Gastrocnemius medialis (tissue), 4 donors: ENCODE results near the gene HM13.

Experiments
- CTCF ChIP-seq, 5 experiments: fragments of 450-650 bp in 3 of 5; fragments of 200-600 bp in 2 of 5; sonication (generic) in 2 of 5; IDR thresholded peaks in 4 of 5; conservative IDR thresholded peaks in 1 of 5; 1 replicate in 4 of 5; 2 replicates in 1 of 5; pipeline ENCODE4 v1.5.1; 2016 to 2019; ENCODE audit warnings: antibody characterized with exemption in 5 of 5, mild to moderate bottlenecking in 3 of 5, moderate library complexity in 3 of 5
- POLR2A ChIP-seq, 2 donors: fragments of 450-650 bp; IDR thresholded peaks; one replicate each; pipeline ENCODE4 v1.6.1; 2017; ENCODE audit warnings: antibody characterized with exemption in 2 of 2, mild to moderate bottlenecking in 2 of 2, moderate library complexity in 2 of 2

DNA sequence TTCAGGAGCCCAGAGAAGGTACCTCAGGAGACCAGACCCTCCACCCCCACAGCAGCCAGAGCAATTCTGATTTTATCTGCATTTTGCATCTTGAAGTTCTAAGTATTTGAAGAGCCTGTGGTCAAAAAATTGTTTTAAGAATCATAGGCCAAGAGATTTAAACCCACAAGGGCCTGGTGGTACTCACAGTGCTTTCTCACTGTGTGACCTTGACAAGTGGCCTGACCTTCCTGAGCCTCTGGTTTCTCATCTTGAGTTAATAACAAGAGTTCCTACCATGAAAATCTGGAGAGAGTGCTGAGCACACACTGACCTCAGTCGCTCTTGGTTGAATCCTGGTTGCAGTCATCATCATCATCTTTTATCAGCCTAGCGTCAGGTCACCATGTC is 45.5 kb downstream of the HM13 start:
- no peak for TF ChIP-seq POLR2A (IDR thresholded peaks at IDR 0.05)
- no peak for TF ChIP-seq CTCF (IDR thresholded peaks at IDR 0.05 in 4 of 5, conservative IDR thresholded peaks at IDR 0.05 in 1 of 5)
